ENCODE results near the gene UBE2H.

UBE2H gene

DNA sequence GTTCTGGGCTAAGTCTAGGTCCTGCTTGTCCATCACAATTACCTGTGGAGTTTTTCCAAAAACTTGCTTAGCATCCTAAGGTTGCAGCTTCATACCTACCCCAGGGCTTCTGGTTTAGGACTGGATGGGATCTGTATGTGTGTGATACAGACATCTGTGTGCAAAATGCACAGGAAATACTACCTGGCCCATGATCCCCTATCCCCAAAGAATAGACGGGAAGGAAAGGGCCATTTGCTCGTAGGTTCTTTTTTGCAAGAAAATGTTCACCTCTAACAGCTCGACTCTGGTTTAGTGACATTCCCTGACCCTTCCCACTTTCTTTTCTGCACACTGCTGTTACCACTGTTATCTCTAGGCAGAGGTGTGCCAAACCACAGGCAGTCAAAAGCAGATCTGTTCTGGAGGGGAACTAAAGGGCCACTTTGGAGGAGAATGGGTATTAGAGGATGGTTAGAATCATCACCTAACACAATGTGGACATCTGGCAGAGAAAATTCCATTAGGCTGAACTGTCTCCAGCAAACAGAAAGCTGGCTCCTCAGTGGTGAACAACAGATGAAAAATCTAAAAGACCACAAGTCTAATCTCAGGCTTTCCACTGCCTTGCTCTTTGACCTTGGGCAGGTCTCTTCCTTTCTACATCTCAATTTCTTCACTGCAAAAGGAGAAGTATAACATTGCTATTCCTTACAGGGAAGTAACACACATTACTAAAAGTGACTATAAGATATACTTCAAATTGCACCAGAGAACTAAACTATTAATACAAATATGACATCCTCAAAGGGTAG, 107.4 kb downstream of the UBE2H start:
- no peak overlapping the region for H3K4me3 ChIP-seq (ENCODE audit: low read length)
- no peaks in the 10 kb centered on the region for H3K36me3 ChIP-seq (replicated peaks; ENCODE audit: low read depth, low read length)
- peaks cover 15% of the 10 kb centered on the region for H3K4me1 ChIP-seq (ENCODE audit: low read length)
- H3K4me2 ChIP-seq (ENCODE audit: low read length) = no peak overlapping the region
- H3K9ac ChIP-seq (ENCODE audit: low read length) = no peak overlapping the region
- no peaks in the 10 kb centered on the region for H3K79me2 ChIP-seq (ENCODE audit: low read length)
- no peak overlapping the region for H3K27ac ChIP-seq (ENCODE audit: low read length)
- H3K27me3 ChIP-seq (ENCODE audit: low read depth, low read length) = no peaks in the 10 kb centered on the region
- no peaks in the 10 kb centered on the region; the same call in 1 of the 2 replicates for H3K9me3 ChIP-seq (ENCODE audit: insufficient read depth, low read length)
- peaks cover 4% of the 10 kb centered on the region; the same call in 1 of the 2 replicates for H4K20me1 ChIP-seq (ENCODE audit: insufficient read depth, low read length)
- H2AFZ ChIP-seq (ENCODE audit: low read depth, low read length) = no peak overlapping the region
- TF ChIP-seq, protein P1, sequence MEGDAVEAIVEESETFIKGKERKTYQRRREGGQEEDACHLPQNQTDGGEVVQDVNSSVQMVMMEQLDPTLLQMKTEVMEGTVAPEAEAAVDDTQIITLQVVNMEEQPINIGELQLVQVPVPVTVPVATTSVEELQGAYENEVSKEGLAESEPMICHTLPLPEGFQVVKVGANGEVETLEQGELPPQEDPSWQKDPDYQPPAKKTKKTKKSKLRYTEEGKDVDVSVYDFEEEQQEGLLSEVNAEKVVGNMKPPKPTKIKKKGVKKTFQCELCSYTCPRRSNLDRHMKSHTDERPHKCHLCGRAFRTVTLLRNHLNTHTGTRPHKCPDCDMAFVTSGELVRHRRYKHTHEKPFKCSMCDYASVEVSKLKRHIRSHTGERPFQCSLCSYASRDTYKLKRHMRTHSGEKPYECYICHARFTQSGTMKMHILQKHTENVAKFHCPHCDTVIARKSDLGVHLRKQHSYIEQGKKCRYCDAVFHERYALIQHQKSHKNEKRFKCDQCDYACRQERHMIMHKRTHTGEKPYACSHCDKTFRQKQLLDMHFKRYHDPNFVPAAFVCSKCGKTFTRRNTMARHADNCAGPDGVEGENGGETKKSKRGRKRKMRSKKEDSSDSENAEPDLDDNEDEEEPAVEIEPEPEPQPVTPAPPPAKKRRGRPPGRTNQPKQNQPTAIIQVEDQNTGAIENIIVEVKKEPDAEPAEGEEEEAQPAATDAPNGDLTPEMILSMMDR (IDR thresholded peaks at IDR 0.05; ENCODE audit: low read depth, low read length) = no peak
- TF ChIP-seq EZH2phosphoT487 (IDR thresholded peaks at IDR 0.05; ENCODE audit: low read depth) = no peak

- Histone ChIP-seq H3K9ac (ENCODE audit: low read length) (no peak overlapping the region), H3K4me2 (ENCODE audit: low read length) (peak overlapping the region; percentile 32), H3K79me2 (ENCODE audit: low read length) (no peaks in the 10 kb centered on the region), H4K20me1 (ENCODE audit: insufficient read depth, low read length) (peaks cover 4% of the 10 kb centered on the region; the same call in 1 of the 2 replicates), H2AFZ (ENCODE audit: low read depth, low read length) (no peak overlapping the region), H3K4me3 (ENCODE audit: low read length) (no peak overlapping the region), H3K4me1 (ENCODE audit: low read length) (peaks cover 15% of the 10 kb centered on the region), H3K9me3 (ENCODE audit: insufficient read depth, low read length) (no peaks in the 10 kb centered on the region; the same call in 1 of the 2 replicates), H3K36me3 (replicated peaks; ENCODE audit: low read depth, low read length) (no peaks in the 10 kb centered on the region), H3K27ac (ENCODE audit: low read length) (0 out of 2 replicates have a peak overlapping the region, but pooled peaks have one; percentile 9), H3K27me3 (ENCODE audit: low read depth, low read length) (no peaks in the 10 kb centered on the region)
- TF ChIP-seq EZH2phosphoT487 (IDR thresholded peaks at IDR 0.05; ENCODE audit: low read depth) = no peak
- TF ChIP-seq, protein P1 (IDR thresholded peaks at IDR 0.05; ENCODE audit: low read depth, low read length) = no peak
Measured at GRCh38 chr7:129843978-129844840, 108.6 kb downstream of the UBE2H start.

DNA sequence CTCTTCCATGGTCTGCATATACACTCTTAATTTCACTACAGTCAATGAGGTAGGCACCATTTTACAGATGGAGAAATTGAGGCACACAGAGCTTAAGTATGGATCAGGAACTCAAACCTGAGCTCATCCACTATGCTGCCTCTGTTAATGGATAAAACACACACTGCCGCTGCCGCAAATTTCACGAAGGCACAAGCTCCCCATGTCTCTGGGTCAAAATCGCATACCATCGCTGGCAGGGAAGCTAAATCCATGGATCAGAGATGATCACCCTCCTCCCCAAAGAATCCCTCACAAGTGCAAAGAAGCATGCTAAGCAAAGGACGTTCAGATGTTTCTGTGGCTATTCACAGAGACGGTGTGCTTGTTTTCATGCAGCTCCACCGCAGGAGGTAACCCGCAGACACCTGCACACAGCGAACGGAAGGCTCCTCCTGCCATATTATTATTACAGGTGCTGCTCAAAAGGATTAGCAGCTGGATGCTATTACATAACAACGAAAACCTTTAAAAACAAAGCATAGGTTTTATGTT, 109.3 kb downstream of the UBE2H start:
- no peak overlapping the region for H3K9ac ChIP-seq (ENCODE audit: low read length)
- no peak overlapping the region for H3K4me2 ChIP-seq (ENCODE audit: low read length)
- H3K79me2 ChIP-seq (ENCODE audit: low read length) = no peaks in the 10 kb centered on the region
- H4K20me1 ChIP-seq (ENCODE audit: insufficient read depth, low read length) = peaks cover 4% of the 10 kb centered on the region; the same call in 1 of the 2 replicates
- H3K36me3 ChIP-seq (replicated peaks; ENCODE audit: low read depth, low read length) = no peaks in the 10 kb centered on the region
- no peak overlapping the region for H2AFZ ChIP-seq (ENCODE audit: low read depth, low read length)
- TF ChIP-seq, protein P1 (IDR thresholded peaks at IDR 0.05; ENCODE audit: low read depth, low read length) = no peak
- TF ChIP-seq EZH2phosphoT487 (IDR thresholded peaks at IDR 0.05; ENCODE audit: low read depth) = no peak
- 0 out of 2 replicates have a peak overlapping the region, but pooled peaks have one; percentile 9 for H3K27ac ChIP-seq (ENCODE audit: low read length)
- H3K9me3 ChIP-seq (ENCODE audit: insufficient read depth, low read length) = no peaks in the 10 kb centered on the region; the same call in 1 of the 2 replicates
- no peak overlapping the region for H3K4me3 ChIP-seq (ENCODE audit: low read length)
- H3K27me3 ChIP-seq (ENCODE audit: low read depth, low read length) = no peaks in the 10 kb centered on the region
- peaks cover 15% of the 10 kb centered on the region for H3K4me1 ChIP-seq (ENCODE audit: low read length)
